A549 (cell line): ENCODE results near the gene ZNF30. TPM values are rescaled to one million over a fixed set of nuclear protein-coding genes. Genes with fewer than 3 reads are reported as not detected.
"Not testable (repeated sequence)": the region's sequence is repeated elsewhere in the genome, so short reads cannot be mapped to it uniquely, and the experiment has no call there.

ENCODE experiments used
- ATAC-seq, 2 experiments: fragments of 200-7000 bp in 1 of 2; fragments of >200 bp in 1 of 2; cut with Nextera tagmentation in 1 of 2; cut with Tn5 transposase in 1 of 2; 3 replicates each; pipeline versions ENCODE4 v1.8.0 to v1.9.1; 2018 to 2020; ENCODE audit warnings: mild to moderate bottlenecking in 1 of 2, moderate library complexity in 1 of 2
- CTCF ChIA-PET: fragments of 300-600 bp; sonication (Branson Sonifier 250); formaldehyde crosslinking; extraction: SDS; loops from one replicate; lab custom pipeline; 2021; ENCODE audit warnings: antibody characterized with exemption, inconsistent platforms; lab: Yijun Ruan, JAX
- POLR2A ChIA-PET: fragments of 350-600 bp; formaldehyde crosslinking; extraction: SDS; loops from one replicate; lab custom pipeline; 2021; ENCODE audit warnings: antibody characterized with exemption, inconsistent platforms; lab: Yijun Ruan, JAX
- DNase-seq, 2 experiments: peaks; one replicate each; pipeline versions ENCODE4 v3.0.0 to v3.0.0-alpha.2; 2011 to 2016; ENCODE audit warnings: low read depth in 1 of 2, low spot score in 1 of 2
- FAIRE-seq: peaks from 2 replicates; lab custom pipeline; 2011; peaks lifted over from hg19 to GRCh38; lab: Jason Lieb, UNC
- H3K27ac ChIP-seq, 2 experiments: fragments of >200 bp; sonication (Bioruptor Twin); formaldehyde crosslinking; 3 replicates each; pipeline ENCODE4 v1.5.1; 2016 to 2017
- H3K4me1 ChIP-seq: fragments of >200 bp; sonication (Bioruptor Twin); formaldehyde crosslinking; 3 replicates; pipeline ENCODE4 v1.6.1; 2016
- H3K4me2 ChIP-seq: fragments of >200 bp; sonication (Bioruptor Twin); formaldehyde crosslinking; 3 replicates; pipeline ENCODE4 v1.6.1; 2016
- H3K4me3 ChIP-seq: fragments of >200 bp; sonication (Bioruptor Twin); formaldehyde crosslinking; 3 replicates; pipeline ENCODE4 v1.5.1; 2016
- H3K9me3 ChIP-seq: fragments of >200 bp; sonication (Bioruptor Twin); formaldehyde crosslinking; 3 replicates; pipeline ENCODE4 v1.6.1; 2016
- ATOH8 ChIP-seq: fragments of 250-450 bp; sonication (Bioruptor Pico); IDR thresholded peaks from 2 replicates; pipeline ENCODE4 v1.5.0; 2020; ENCODE audit warnings: low read depth, mild to moderate bottlenecking, moderate library complexity
- CBX8 ChIP-seq: fragments of 200-600 bp; sonication (generic); IDR thresholded peaks from 2 replicates; pipeline ENCODE4 v1.6.1; 2016
- CEBPB ChIP-seq, 2 experiments: fragments of >200 bp in 1 of 2; sonication (Bioruptor Twin) in 1 of 2; formaldehyde crosslinking in 1 of 2; IDR thresholded peaks; 2 replicates each; pipeline ENCODE4 v1.6.1; 2012 to 2016
- ELK1 ChIP-seq: fragments of 150-350 bp; IDR thresholded peaks from 2 replicates; pipeline ENCODE4 v1.6.1; 2014; ENCODE audit warnings: low read depth, mild to moderate bottlenecking, low read length
- EP300 ChIP-seq, 2 experiments: fragments of >200 bp; sonication (Bioruptor Twin); formaldehyde crosslinking; IDR thresholded peaks; 2 replicates in 1 of 2; 3 replicates in 1 of 2; pipeline ENCODE4 v1.6.1; 2016 to 2017
- FOXS1 ChIP-seq: fragments of 250-450 bp; sonication (Bioruptor Pico); IDR thresholded peaks from 2 replicates; pipeline ENCODE4 v1.5.0; 2020; ENCODE audit warnings: mild to moderate bottlenecking, moderate library complexity
- GATA3 ChIP-seq: IDR thresholded peaks from 2 replicates; pipeline ENCODE4 v1.6.1; 2012; ENCODE audit warnings: borderline replicate concordance
- HOXB13 ChIP-seq: fragments of 250-450 bp; sonication (Bioruptor Pico); IDR thresholded peaks from 2 replicates; pipeline ENCODE4 v1.5.0; 2020; ENCODE audit warnings: low read depth, mild to moderate bottlenecking, moderate library complexity
- KDM1A ChIP-seq: fragments of 200-600 bp; sonication (generic); IDR thresholded peaks from 2 replicates; pipeline ENCODE4 v1.6.1; 2016; ENCODE audit warnings: low read depth, mild to moderate bottlenecking
- MAFK ChIP-seq: fragments of 450-650 bp; IDR thresholded peaks from 2 replicates; pipeline ENCODE4 v1.6.1; 2014; ENCODE audit not compliant: partially characterized antibody
- NFE2L2 ChIP-seq: fragments of 150-350 bp; conservative IDR thresholded peaks from 2 replicates; pipeline ENCODE4 v1.6.1; 2014; ENCODE audit warnings: low read length
- NPAS2 ChIP-seq: fragments of 250-450 bp; sonication (Bioruptor Pico); IDR thresholded peaks from 2 replicates; pipeline ENCODE4 v1.8.0; 2022; ENCODE audit warnings: mild to moderate bottlenecking, moderate library complexity, borderline replicate concordance
- NR3C1 ChIP-seq: fragments of >200 bp; sonication (Bioruptor Twin); formaldehyde crosslinking; IDR thresholded peaks from 3 replicates; pipeline ENCODE4 v1.6.1; 2017
- PHF8 ChIP-seq: fragments of 200-600 bp; sonication (generic); IDR thresholded peaks from 2 replicates; pipeline ENCODE4 v1.6.1; 2016; ENCODE audit warnings: low read depth, mild to moderate bottlenecking, antibody characterized with exemption, moderate library complexity, borderline replicate concordance
- RAD21 ChIP-seq, 2 experiments: fragments of >200 bp in 1 of 2; sonication (Bioruptor Twin) in 1 of 2; formaldehyde crosslinking in 1 of 2; IDR thresholded peaks in 1 of 2; conservative IDR thresholded peaks in 1 of 2; 2 replicates in 1 of 2; 3 replicates in 1 of 2; pipeline ENCODE4 v1.6.1; 2012 to 2018; ENCODE audit warnings: inconsistent platforms in 1 of 2
- ZC3H11A ChIP-seq: fragments of 450-650 bp; IDR thresholded peaks from 2 replicates; pipeline ENCODE4 v1.6.1; 2014; ENCODE audit warnings: antibody characterized with exemption, mild to moderate bottlenecking
- WGBS: methylation state at CpG from one replicate; pipeline ENCODE4 v1.1.6; 2017; ENCODE audit errors: missing lambda C conversion rate; 5-methylcytosine and 5-hydroxymethylcytosine counted together
- polyA plus RNA-seq, 4 experiments: library from polyadenylated mRNA; depleted of rRNA in 3 of 4; stranded (reverse); fragments of >200 nt; fragmentation: RNase III in 1 of 4; extraction: RNeasy Plus Mini Kit Qiagen cat#74134 plus additional on column Dnase treatment in 1 of 4; gene quantifications; 2 replicates in 3 of 4; 3 replicates in 1 of 4; pipeline ENCODE4 v1.2.3, GENCODE V29; 2011 to 2017
- TF ChIP-seq, protein P1 (sequence below): IDR thresholded peaks from 2 replicates; pipeline ENCODE4 v1.6.1; 2012; ENCODE audit warnings: low read depth, borderline replicate concordance

The ZNF30 gene
- polyA plus RNA-seq, 2 of the 4 experiments (the other 2 are of a cell fraction) = 5.4 to 9.4 TPM

GRCh38 chr19:34990578-34991192 is 64.0 kb downstream of the ZNF30 start:
- FAIRE-seq = peak; percentile 98
- WGBS = 74% methylated on average over 13 of the region's 13 CpGs

GRCh38 chr19:34991542-34992333 is 65.0 kb downstream of the ZNF30 start:
- no peak for TF ChIP-seq EP300 (IDR thresholded peaks at IDR 0.05)
- no peak for TF ChIP-seq NR3C1
- no peak for TF ChIP-seq KDM1A
- no peak for DNase-seq
- Histone ChIP-seq H3K4me2 (no peak overlapping the region), H3K9me3 (no peaks in the 10 kb centered on the region), H3K4me3 (no peak overlapping the region), H3K4me1 (peaks cover 32% of the 10 kb centered on the region), H3K27ac (no peak overlapping the region)
- ATAC-seq = no peak
- FAIRE-seq = peak; percentile 68
- ChIA-PET CTCF (interaction anchor here (0.7 to 61.4 kb wide), 5 partner anchors 2 to 76 kb away, joined by 3 to 1860 read pairs (median 16); partner anchors contain the start of genes GRAMD1A, SCN1B and ZNF792), POLR2A (no interaction called here)
- 81% methylated on average over 8 of the region's 8 CpGs for WGBS

More at GRCh38 chr19:34990578-34991192, 64.0 kb downstream of the ZNF30 start:
- Histone ChIP-seq H3K4me2 (no peak overlapping the region), H3K4me1 (peaks cover 21% of the 10 kb centered on the region), H3K4me3 (no peak overlapping the region), H3K27ac (no peak overlapping the region), H3K9me3 (peaks cover 8% of the 10 kb centered on the region)
- DNase-seq (no peak), ATAC-seq (no peak)
- TF ChIP-seq PHF8 = no peak
- no peak for TF ChIP-seq FOXS1 (CRISPR knock-in tag)
- TF ChIP-seq HOXB13 (CRISPR knock-in tag) = no peak
- no peak for TF ChIP-seq NR3C1
- no peak for TF ChIP-seq ELK1
- TF ChIP-seq ZC3H11A = no peak
- TF ChIP-seq, protein P1, sequence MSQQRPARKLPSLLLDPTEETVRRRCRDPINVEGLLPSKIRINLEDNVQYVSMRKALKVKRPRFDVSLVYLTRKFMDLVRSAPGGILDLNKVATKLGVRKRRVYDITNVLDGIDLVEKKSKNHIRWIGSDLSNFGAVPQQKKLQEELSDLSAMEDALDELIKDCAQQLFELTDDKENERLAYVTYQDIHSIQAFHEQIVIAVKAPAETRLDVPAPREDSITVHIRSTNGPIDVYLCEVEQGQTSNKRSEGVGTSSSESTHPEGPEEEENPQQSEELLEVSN = no peak
- no peak for TF ChIP-seq KDM1A
- TF ChIP-seq CBX8 = no peak
- no peak for TF ChIP-seq ATOH8 (CRISPR knock-in tag)
- no peak for TF ChIP-seq RAD21 (conservative IDR thresholded peaks at IDR 0.05 in 1 of 2, IDR thresholded peaks at IDR 0.05 in 1 of 2)
- TF ChIP-seq NPAS2 (CRISPR knock-in tag) = no peak
- no peak for TF ChIP-seq GATA3
- TF ChIP-seq NFE2L2 = no peak
- no peak for TF ChIP-seq CEBPB (IDR thresholded peaks at IDR 0.05)
- ChIA-PET CTCF (interaction anchor here (0.7 to 61.4 kb wide), 7 partner anchors 1 to 844 kb away, joined by 3 to 1860 read pairs (median 4); partner anchors contain the start of genes GRAMD1A, SCN1B and ZNF792), POLR2A (interaction anchor here (1.3 kb wide), 1 partner anchor 9 kb away, joined by 5 read pairs; the partner anchor contains the start of gene GRAMD1A)

DNA sequence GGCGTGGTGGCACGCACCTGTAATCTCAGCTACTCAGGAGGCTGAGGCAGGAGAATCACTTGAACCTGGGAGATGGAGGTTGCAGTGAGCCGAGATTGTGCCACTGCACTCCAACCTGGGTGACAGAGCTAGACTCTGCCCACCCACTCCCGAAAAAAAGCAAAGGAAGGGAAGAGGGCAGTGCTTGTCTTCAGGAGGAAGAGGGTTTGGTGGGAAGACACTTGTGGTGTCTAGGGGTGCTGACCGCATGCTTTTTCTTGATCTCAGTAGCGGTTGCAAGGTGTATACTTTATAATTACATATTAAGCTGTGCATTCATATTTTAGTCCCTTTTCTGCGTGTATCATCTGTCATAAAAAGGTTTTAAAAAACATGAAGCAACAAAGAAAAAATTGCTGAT is 65.9 kb downstream of the ZNF30 start:
- TF ChIP-seq MAFK = peak; percentile 33
- TF ChIP-seq, all 56 proteins: peak for 1; not testable (repeated sequence) for 55
- DNase-seq, ATAC-seq, H3K27ac ChIP-seq, H3K9me3 ChIP-seq, H3K4me2 ChIP-seq, POLR2A ChIA-PET, H3K4me3 ChIP-seq: not testable (repeated sequence)
- peak; percentile 54 for FAIRE-seq
- 92% methylated on average over 7 of the region's 7 CpGs for WGBS
- H3K4me1 ChIP-seq = peaks cover 40% of the 10 kb centered on the region
- CTCF ChIA-PET = interaction anchor here (0.7 to 61.4 kb wide), 3 partner anchors 3 to 52 kb away, joined by 3 to 1860 read pairs (median 1860); partner anchors contain the start of genes GRAMD1A, SCN1B and ZNF792
